ENCODE results near the gene CACTIN.
A peak's percentile ranks its signal among the peaks of the same experiment; 100 is the strongest.

GRCh38 chr19:3665681-3666544 is 39.3 kb upstream of the CACTIN start:
- TF ChIP-seq CTCF (IDR thresholded peaks at IDR 0.05 in 2 of 3, conservative IDR thresholded peaks at IDR 0.05 in 1 of 3; ENCODE audit: borderline replicate concordance in 1 of 3, insufficient read depth in 1 of 3, low read depth in 2 of 3, low read length in 2 of 3) (peak; percentile 77 to 89 (median 81)), POLR2A (IDR thresholded peaks at IDR 0.05; ENCODE audit: borderline replicate concordance, extremely low read depth, insufficient read depth, insufficient read length) (no peak), SIN3A (IDR thresholded peaks at IDR 0.05; ENCODE audit: low read depth) (no peak), REST (IDR thresholded peaks at IDR 0.05; ENCODE audit: low read depth) (no peak), POLR2AphosphoS5 (IDR thresholded peaks at IDR 0.05; ENCODE audit: low read depth, low read length) (no peak), SP1 (IDR thresholded peaks at IDR 0.05; ENCODE audit: low read depth) (no peak), EZH2 (IDR thresholded peaks at IDR 0.05) (no peak)
